Measurements from ENCODE around the gene RNF227.

GRCh38 chr17:7894226-7894625 lies 21.9 kb downstream of the RNF227 start:
- TF ChIP-seq ZBTB33 (IDR thresholded peaks at IDR 0.05), result no peak
- TF ChIP-seq TAF1 (conservative IDR thresholded peaks at IDR 0.05), result no peak
- TF ChIP-seq, protein P1, sequence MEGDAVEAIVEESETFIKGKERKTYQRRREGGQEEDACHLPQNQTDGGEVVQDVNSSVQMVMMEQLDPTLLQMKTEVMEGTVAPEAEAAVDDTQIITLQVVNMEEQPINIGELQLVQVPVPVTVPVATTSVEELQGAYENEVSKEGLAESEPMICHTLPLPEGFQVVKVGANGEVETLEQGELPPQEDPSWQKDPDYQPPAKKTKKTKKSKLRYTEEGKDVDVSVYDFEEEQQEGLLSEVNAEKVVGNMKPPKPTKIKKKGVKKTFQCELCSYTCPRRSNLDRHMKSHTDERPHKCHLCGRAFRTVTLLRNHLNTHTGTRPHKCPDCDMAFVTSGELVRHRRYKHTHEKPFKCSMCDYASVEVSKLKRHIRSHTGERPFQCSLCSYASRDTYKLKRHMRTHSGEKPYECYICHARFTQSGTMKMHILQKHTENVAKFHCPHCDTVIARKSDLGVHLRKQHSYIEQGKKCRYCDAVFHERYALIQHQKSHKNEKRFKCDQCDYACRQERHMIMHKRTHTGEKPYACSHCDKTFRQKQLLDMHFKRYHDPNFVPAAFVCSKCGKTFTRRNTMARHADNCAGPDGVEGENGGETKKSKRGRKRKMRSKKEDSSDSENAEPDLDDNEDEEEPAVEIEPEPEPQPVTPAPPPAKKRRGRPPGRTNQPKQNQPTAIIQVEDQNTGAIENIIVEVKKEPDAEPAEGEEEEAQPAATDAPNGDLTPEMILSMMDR (IDR thresholded peaks at IDR 0.05; ENCODE audit: low read depth, low read length, missing input control), result no peak
- TF ChIP-seq YY1 (IDR thresholded peaks at IDR 0.05), result no peak
- no peak for TF ChIP-seq JUND (IDR thresholded peaks at IDR 0.05)
- TF ChIP-seq, protein P2, sequence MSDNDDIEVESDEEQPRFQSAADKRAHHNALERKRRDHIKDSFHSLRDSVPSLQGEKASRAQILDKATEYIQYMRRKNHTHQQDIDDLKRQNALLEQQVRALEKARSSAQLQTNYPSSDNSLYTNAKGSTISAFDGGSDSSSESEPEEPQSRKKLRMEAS (IDR thresholded peaks at IDR 0.05), result no peak
- TF ChIP-seq NR2F2 (IDR thresholded peaks at IDR 0.05), result no peak
- no peak for TF ChIP-seq EGR1 (IDR thresholded peaks at IDR 0.05; ENCODE audit: low read depth in 2 of 2)
- no peak for TF ChIP-seq GABPA (IDR thresholded peaks at IDR 0.05 in 1 of 2, conservative IDR thresholded peaks at IDR 0.05 in 1 of 2)
- no peak for TF ChIP-seq FOXA1 (IDR thresholded peaks at IDR 0.05)
- TF ChIP-seq, protein P3, sequence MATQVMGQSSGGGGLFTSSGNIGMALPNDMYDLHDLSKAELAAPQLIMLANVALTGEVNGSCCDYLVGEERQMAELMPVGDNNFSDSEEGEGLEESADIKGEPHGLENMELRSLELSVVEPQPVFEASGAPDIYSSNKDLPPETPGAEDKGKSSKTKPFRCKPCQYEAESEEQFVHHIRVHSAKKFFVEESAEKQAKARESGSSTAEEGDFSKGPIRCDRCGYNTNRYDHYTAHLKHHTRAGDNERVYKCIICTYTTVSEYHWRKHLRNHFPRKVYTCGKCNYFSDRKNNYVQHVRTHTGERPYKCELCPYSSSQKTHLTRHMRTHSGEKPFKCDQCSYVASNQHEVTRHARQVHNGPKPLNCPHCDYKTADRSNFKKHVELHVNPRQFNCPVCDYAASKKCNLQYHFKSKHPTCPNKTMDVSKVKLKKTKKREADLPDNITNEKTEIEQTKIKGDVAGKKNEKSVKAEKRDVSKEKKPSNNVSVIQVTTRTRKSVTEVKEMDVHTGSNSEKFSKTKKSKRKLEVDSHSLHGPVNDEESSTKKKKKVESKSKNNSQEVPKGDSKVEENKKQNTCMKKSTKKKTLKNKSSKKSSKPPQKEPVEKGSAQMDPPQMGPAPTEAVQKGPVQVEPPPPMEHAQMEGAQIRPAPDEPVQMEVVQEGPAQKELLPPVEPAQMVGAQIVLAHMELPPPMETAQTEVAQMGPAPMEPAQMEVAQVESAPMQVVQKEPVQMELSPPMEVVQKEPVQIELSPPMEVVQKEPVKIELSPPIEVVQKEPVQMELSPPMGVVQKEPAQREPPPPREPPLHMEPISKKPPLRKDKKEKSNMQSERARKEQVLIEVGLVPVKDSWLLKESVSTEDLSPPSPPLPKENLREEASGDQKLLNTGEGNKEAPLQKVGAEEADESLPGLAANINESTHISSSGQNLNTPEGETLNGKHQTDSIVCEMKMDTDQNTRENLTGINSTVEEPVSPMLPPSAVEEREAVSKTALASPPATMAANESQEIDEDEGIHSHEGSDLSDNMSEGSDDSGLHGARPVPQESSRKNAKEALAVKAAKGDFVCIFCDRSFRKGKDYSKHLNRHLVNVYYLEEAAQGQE (IDR thresholded peaks at IDR 0.05), result no peak
- TF ChIP-seq, protein P4, sequence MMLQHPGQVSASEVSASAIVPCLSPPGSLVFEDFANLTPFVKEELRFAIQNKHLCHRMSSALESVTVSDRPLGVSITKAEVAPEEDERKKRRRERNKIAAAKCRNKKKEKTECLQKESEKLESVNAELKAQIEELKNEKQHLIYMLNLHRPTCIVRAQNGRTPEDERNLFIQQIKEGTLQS (IDR thresholded peaks at IDR 0.05), result no peak
- no peak for TF ChIP-seq RXRA (IDR thresholded peaks at IDR 0.05)

Measured in liver (tissue), 3 donors.